Vagina (tissue), 2 donors: ENCODE data around the gene STK38L.

Experiments
- CTCF ChIP-seq, 3 experiments: fragments of 450-650 bp in 2 of 3; fragments of 200-600 bp in 1 of 3; sonication (generic) in 1 of 3; IDR thresholded peaks; one replicate each; pipeline ENCODE4 v1.5.1; 2017 to 2019; ENCODE audit warnings: antibody characterized with exemption in 3 of 3, mild to moderate bottlenecking in 2 of 3, moderate library complexity in 2 of 3
- POLR2AphosphoS5 ChIP-seq, 2 donors: sonication (generic); formaldehyde crosslinking; IDR thresholded peaks; one replicate each; pipeline ENCODE4 v1.9.0; 2017; ENCODE audit warnings: antibody characterized with exemption in 2 of 2, mild to moderate bottlenecking in 2 of 2, low read depth in 1 of 2; ENCODE audit not compliant: insufficient read depth in 1 of 2

GRCh38 chr12:27337376-27337775 lies 93.3 kb downstream of the STK38L start:
- no peak for TF ChIP-seq CTCF (IDR thresholded peaks at IDR 0.05)
- TF ChIP-seq POLR2AphosphoS5 (IDR thresholded peaks at IDR 0.05; ENCODE audit: insufficient read depth in 1 of 2, low read depth in 1 of 2): no peak
